Measurements from ENCODE around the gene MMP8. TPM values are rescaled to one million over a fixed set of nuclear protein-coding genes. Genes with fewer than 3 reads are reported as not detected.
A peak's percentile ranks its signal among the peaks of the same experiment; 100 is the strongest.

Gene MMP8
- total RNA-seq, 1 donor from 2014 or later, result not detected

- no peak for DNase-seq (ENCODE audit: low spot score in 2 of 2)
- no peak for FAIRE-seq
Observed at GRCh38 chr11:102729849-102730815, 5.4 kb upstream of the MMP8 start.

GRCh38 chr11:102727890-102728289 lies 3.1 kb upstream of the MMP8 start:
- no peak for FAIRE-seq
- no peak for DNase-seq (ENCODE audit: low spot score in 2 of 2)

GRCh38 chr11:102722821-102723220 lies 1.9 kb downstream of the MMP8 start:
- no peak for DNase-seq (ENCODE audit: low spot score in 2 of 2)
- no peak for FAIRE-seq

- no peak for DNase-seq (ENCODE audit: low spot score in 2 of 2)
- no peak for FAIRE-seq
Observed at GRCh38 chr11:102719620-102720277, 5.0 kb downstream of the MMP8 start.

GRCh38 chr11:102717280-102717679 lies 7.5 kb downstream of the MMP8 start:
- FAIRE-seq (no peak), DNase-seq (ENCODE audit: low spot score in 2 of 2) (no peak)

GRCh38 chr11:102716527-102716926 lies 8.2 kb downstream of the MMP8 start:
- FAIRE-seq, result no peak

GRCh38 chr11:102712137-102712536 lies 12.6 kb downstream of the MMP8 start:
- DNase-seq (ENCODE audit: low spot score in 2 of 2) (no peak), FAIRE-seq (no peak)

More at GRCh38 chr11:102716527-102716926, 8.2 kb downstream of the MMP8 start:
- no peak for DNase-seq (ENCODE audit: low spot score in 2 of 2)

- FAIRE-seq (no peak), DNase-seq (ENCODE audit: low spot score in 2 of 2) (no peak)
Observed at GRCh38 chr11:102709201-102709945, 15.4 kb downstream of the MMP8 start.

GRCh38 chr11:102708654-102709053 lies 16.1 kb downstream of the MMP8 start:
- DNase-seq (ENCODE audit: low spot score in 2 of 2) (no peak), FAIRE-seq (peak; percentile 93)

- no peak for FAIRE-seq
- DNase-seq (ENCODE audit: low spot score in 2 of 2), result no peak
Observed at GRCh38 chr11:102705626-102706025, 19.1 kb downstream of the MMP8 start, which contains the start of gene MMP27. Gene MMP27 (minus strand): TSS chr11:102705769. CDS start chr11:102705714, 55 bp downstream.

- FAIRE-seq (no peak), DNase-seq (ENCODE audit: low spot score in 2 of 2) (no peak)
Observed at GRCh38 chr11:102704841-102705240, 19.9 kb downstream of the MMP8 start.

GRCh38 chr11:102703826-102704493 lies 20.8 kb downstream of the MMP8 start:
- no peak for DNase-seq (ENCODE audit: low spot score in 2 of 2)
- no peak for FAIRE-seq

GRCh38 chr11:102695201-102695600 lies 29.6 kb downstream of the MMP8 start:
- FAIRE-seq (no peak), DNase-seq (ENCODE audit: low spot score in 2 of 2) (no peak)

- DNase-seq (ENCODE audit: low spot score in 2 of 2) (no peak), FAIRE-seq (no peak)
Observed at GRCh38 chr11:102685754-102686153, 39.0 kb downstream of the MMP8 start.

GRCh38 chr11:102685338-102685737 lies 39.4 kb downstream of the MMP8 start:
- FAIRE-seq (no peak), DNase-seq (ENCODE audit: low spot score in 2 of 2) (no peak)

- no peak for FAIRE-seq
- DNase-seq (ENCODE audit: low spot score in 2 of 2), result no peak
Observed at GRCh38 chr11:102683277-102683676, 41.5 kb downstream of the MMP8 start.

- DNase-seq (ENCODE audit: low spot score in 2 of 2) (no peak), FAIRE-seq (no peak)
Observed at GRCh38 chr11:102680945-102681344, 43.8 kb downstream of the MMP8 start.

- DNase-seq (ENCODE audit: low spot score in 2 of 2), result no peak
- FAIRE-seq, result no peak
Observed at GRCh38 chr11:102678022-102678421, 46.7 kb downstream of the MMP8 start.

GRCh38 chr11:102676084-102676483 lies 48.7 kb downstream of the MMP8 start:
- no peak for FAIRE-seq
- no peak for DNase-seq (ENCODE audit: low spot score in 2 of 2)

- no peak for DNase-seq (ENCODE audit: low spot score in 2 of 2)
- FAIRE-seq, result no peak
Observed at GRCh38 chr11:102669664-102670063, 55.1 kb downstream of the MMP8 start.

Measured in frontal cortex (tissue), 4 donors.